Measurements from ENCODE around the gene CIDEC.
A peak's percentile ranks its signal among the peaks of the same experiment; 100 is the strongest.

Gene CIDEC

GRCh38 chr3:9846931-9847488 lies 33.0 kb downstream of the CIDEC start:
- H3K4me3 Mint-ChIP-seq: no peak overlapping the region
- TF ChIP-seq CTCF (IDR thresholded peaks at IDR 0.05; ENCODE audit: unreplicated experiment in 3 of 3): no peak

GRCh38 chr3:9846231-9846630 lies 33.8 kb downstream of the CIDEC start:
- no peak overlapping the region for H3K27ac Mint-ChIP-seq
- no peak overlapping the region for H3K4me3 Mint-ChIP-seq
- peaks cover 3% of the 10 kb centered on the region for H3K27me3 Mint-ChIP-seq (ENCODE audit: low read depth)
- H3K36me3 Mint-ChIP-seq (ENCODE audit: low read depth): peaks cover 12% of the 10 kb centered on the region
- peaks cover 15% of the 10 kb centered on the region for H3K4me1 Mint-ChIP-seq
- H3K9me3 Mint-ChIP-seq: no peaks in the 10 kb centered on the region
- no peak for TF ChIP-seq CTCF (IDR thresholded peaks at IDR 0.05; ENCODE audit: unreplicated experiment in 3 of 3)

More at GRCh38 chr3:9846931-9847488, 33.0 kb downstream of the CIDEC start:
- H3K9me3 Mint-ChIP-seq: no peaks in the 10 kb centered on the region
- H3K36me3 Mint-ChIP-seq (ENCODE audit: low read depth): peaks cover 6% of the 10 kb centered on the region
- peaks cover 3% of the 10 kb centered on the region for H3K27me3 Mint-ChIP-seq (ENCODE audit: low read depth)
- no peak overlapping the region for H3K27ac Mint-ChIP-seq
- peaks cover 20% of the 10 kb centered on the region for H3K4me1 Mint-ChIP-seq

GRCh38 chr3:9843715-9844438 lies 36.2 kb downstream of the CIDEC start, which contains the start of gene RPUSD3:
Gene RPUSD3 (minus strand): TSS chr3:9844008. CDS start chr3:9843990, 18 bp downstream.
- Mint-ChIP-seq H3K4me1 (peaks cover 15% of the 10 kb centered on the region), H3K27me3 (ENCODE audit: low read depth) (peaks cover 3% of the 10 kb centered on the region), H3K36me3 (ENCODE audit: low read depth) (peaks cover 21% of the 10 kb centered on the region), H3K27ac (peak within 1 kb of the TSS; percentile 88 to 97 (median 96)), H3K4me3 (peak within 1 kb of the TSS; percentile 96 to 99 (median 97)), H3K9me3 (no peaks in the 10 kb centered on the region)
- TF ChIP-seq CTCF (IDR thresholded peaks at IDR 0.05; ENCODE audit: unreplicated experiment in 3 of 3): no peak

- no peak for TF ChIP-seq CTCF (IDR thresholded peaks at IDR 0.05; ENCODE audit: unreplicated experiment in 3 of 3)
- no peaks in the 10 kb centered on the region for H3K9me3 Mint-ChIP-seq
Observed at GRCh38 chr3:9841015-9841414, 39.0 kb downstream of the CIDEC start.

GRCh38 chr3:9838856-9839255 lies 41.2 kb downstream of the CIDEC start:
- Mint-ChIP-seq H3K27ac (no peak overlapping the region), H3K36me3 (ENCODE audit: low read depth) (peaks cover 37% of the 10 kb centered on the region), H3K4me1 (peaks cover 8% of the 10 kb centered on the region), H3K9me3 (no peaks in the 10 kb centered on the region), H3K4me3 (peak overlapping the region in 1 of 3 experiments; percentile 49), H3K27me3 (ENCODE audit: low read depth) (no peaks in the 10 kb centered on the region)
- TF ChIP-seq CTCF (IDR thresholded peaks at IDR 0.05; ENCODE audit: unreplicated experiment in 3 of 3): no peak

More at GRCh38 chr3:9841015-9841414, 39.0 kb downstream of the CIDEC start:
- peaks cover 12% of the 10 kb centered on the region for H3K4me1 Mint-ChIP-seq
- H3K36me3 Mint-ChIP-seq (ENCODE audit: low read depth): peaks cover 27% of the 10 kb centered on the region
- peak overlapping the region; percentile 42 to 63 (median 61) for H3K4me3 Mint-ChIP-seq
- H3K27me3 Mint-ChIP-seq (ENCODE audit: low read depth): peaks cover 2% of the 10 kb centered on the region
- H3K27ac Mint-ChIP-seq: no peak overlapping the region
